Fibroblast of peridontal ligament (primary cell): ENCODE data around the gene SSBP3.
A peak's percentile ranks its signal among the peaks of the same experiment; 100 is the strongest.

Experiments used
- DNase-seq: peaks from one replicate; pipeline ENCODE4 v3.0.0-alpha.2; 2010; ENCODE audit errors: extremely low read depth

Gene SSBP3

DNA sequence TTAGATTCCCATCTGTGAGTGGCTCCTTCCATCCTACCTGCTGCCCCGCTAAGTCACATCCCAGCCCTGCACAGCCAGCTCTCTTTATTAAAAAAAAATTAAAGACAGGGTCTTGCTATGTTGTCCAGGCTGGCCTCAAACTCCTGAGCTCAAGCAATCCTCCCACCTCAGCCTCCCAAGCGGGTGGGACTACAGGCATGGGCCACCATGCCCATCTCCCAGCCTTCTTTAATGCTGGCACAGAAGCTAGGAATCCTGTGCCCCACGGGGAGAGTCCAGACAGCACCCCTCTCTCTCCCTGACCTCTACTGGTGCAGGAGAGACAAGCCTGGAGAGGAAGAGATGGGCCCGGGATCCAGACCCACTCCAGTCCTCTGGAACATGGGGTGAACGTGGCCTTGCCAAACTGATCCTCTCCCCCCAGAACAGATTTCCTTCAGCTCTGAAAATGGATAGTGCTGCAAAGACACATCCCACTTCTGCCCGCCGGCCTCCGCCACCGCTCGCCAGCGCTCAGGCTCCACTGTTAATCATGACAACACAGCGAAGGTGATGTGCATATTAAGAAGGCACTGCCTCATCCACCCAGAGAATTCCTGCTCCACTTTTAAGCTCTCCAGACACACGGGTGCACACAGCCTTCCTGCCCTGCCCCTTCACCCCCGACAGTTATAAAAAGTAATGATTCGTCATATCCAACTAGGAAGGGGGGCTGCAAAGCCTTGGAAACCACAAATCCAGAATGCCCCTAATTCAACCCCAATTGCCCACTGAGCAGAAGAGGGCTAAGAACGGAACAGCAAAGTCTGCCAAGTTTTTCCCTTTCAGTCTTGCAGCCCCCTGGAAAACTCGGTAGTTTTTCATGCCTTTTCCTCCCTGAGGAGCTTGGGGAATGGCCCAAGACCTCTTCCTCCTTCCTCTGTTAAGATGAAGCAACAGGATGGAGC, 138.1 kb downstream of the SSBP3 start:
- DNase-seq: no peak

DNA sequence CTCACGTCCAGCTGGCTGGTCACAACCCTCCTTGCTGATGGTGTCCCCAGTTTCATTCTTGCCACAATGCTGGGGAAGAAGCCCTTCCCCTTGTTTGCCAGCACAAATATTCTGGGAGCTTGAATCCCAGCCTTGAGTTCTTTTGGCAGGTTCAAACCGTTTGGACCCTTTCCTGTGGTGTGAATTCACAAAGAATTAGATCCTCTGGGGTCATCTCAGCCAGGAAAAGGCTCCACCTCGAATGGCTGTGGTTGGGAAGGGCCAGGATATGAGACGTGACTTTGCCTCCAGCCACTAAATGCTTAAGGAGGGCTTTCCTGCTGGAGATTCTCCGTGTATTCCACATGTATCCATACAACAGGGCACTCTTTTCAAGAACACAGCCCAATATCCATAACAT, 139.3 kb downstream of the SSBP3 start:
- no peak for DNase-seq

- no peak for DNase-seq
Measured at GRCh38 chr1:54266195-54266594, 140.0 kb downstream of the SSBP3 start.

DNA sequence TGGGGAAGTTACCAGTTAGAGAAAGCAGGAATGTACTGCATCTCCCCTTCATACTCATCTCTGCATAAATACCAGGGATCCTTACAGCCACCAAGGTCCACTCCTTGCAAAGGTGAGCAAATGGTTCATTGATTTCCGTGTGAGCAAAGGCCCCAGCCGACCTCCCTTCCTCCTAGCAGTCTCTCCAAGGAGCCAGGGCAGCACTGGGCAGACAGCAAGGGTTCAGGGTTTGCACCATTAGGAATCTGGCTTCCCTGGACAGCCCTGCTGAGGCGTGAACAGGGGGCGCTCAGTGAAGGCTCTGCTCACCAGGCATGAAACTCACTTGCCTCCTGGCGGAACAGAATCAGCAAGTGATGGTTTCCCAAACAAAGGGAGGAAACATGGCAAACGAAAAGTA, 140.5 kb downstream of the SSBP3 start:
- no peak for DNase-seq

DNA sequence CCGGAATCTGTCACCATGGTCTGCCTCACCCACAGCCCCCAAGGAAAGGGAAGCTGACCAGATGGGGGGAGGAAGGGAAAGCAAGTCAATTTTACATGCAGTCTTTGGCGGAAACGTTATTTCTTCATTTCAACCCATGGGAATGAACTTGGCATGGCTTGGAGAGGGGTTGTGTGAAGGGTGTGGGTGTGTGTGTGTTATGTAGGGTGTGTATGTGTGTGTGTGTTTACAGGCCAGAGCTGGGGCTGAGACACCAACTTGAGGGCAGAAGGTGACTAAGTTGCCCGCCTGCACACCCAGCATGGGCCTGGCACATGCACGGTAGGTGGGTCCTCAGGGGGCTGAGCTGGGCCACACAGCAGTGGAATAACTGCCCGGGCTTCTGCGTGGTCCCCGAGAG, 141.1 kb downstream of the SSBP3 start:
- DNase-seq: no peak

DNA sequence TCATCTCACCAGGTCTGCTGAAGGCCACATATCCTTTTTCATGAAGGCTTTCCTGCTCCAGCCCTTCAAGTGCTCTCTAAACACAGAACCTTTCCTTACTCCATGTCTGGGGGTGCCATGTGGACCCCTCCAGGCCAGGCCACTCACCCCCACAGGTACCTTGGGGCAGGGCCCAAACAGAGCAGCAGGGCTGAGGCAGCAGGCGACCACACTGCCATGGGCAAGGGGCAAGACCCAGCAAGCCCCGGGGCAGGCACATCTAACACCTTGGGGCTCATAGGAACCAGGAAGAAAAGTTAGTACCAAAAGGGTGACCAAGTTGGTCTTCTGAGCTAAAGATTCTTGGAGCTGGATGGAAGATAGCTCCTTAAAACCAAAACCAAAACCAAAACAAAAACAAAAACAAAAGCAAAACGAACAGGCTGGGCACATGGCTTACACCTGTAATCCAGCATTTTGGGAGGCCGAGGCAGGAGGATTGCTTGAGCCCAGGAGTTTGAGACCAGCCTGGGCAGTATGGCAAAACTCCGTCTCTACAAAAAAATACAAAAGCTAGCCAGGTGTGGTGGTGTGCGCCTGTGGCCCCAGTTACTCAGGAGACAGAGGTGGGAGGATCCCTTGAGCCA, 142.5 kb downstream of the SSBP3 start:
- DNase-seq: no peak

GRCh38 chr1:54262244-54262643, 143.9 kb downstream of the SSBP3 start:
- no peak for DNase-seq

GRCh38 chr1:54260810-54261209, 145.4 kb downstream of the SSBP3 start:
- no peak for DNase-seq

DNA sequence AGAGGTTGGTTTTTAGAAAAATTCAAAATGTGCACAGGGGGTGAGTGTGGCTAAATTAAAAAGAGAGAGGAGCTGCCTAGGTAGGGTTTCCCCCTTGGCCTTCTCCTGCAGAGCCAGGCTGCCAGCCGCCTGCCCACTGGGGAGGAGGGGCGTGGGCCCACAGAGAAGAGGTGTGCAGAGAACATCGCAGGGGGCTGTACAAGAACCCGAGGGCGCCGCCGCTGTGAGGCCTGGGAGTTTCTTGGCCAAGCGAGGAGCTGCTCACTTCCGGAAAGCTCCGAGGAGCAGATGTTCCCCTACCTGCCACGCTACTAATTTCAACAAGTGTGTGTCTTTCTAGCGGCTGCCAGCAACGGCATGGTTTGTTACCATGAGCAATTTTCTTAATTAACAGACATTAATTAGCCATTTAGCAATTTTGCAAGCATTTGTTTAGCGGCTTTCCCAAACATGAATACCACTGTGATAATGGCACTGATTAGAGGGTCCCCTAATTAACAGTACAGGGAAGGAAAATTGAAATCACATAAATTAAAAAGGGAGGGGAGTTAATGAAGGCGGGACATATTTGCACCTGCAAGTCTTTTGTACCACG, 146.6 kb downstream of the SSBP3 start:
- DNase-seq: no peak

DNA sequence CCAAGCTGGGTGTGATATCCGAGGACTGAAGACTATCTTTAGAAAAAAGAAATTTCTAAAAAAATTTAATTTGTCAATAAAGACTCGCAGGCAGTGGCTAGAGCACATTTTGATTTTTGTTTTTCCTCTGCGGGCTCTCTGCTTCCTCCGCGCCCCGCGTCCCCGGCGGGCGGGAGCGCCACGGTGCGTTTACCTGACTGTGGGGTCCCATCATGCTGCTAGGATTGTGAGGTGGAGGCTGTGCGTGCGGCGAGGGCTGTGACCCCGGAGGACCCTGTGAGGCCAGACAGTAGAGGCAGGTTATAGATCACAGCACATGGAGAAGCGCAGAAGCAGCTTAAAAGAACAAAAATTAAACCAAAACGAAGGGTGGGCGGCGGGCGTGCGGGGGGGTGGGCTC, 148.3 kb downstream of the SSBP3 start:
- no peak for DNase-seq

DNA sequence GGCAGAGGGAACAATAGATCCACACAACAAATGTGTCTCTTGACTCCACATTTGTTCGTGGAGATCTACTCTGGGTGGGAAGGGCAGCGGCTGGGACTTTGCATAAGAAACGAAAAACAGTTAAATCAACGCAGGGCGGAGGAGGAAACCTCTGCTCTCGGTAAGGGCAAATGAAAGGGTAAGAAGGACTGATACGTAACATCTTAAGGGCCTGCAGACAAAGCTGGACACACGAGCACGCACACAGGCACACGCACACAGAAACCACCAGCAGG, 148.9 kb downstream of the SSBP3 start:
- no peak for DNase-seq

- no peak for DNase-seq
Measured at GRCh38 chr1:54256522-54257345, 149.5 kb downstream of the SSBP3 start.

DNA sequence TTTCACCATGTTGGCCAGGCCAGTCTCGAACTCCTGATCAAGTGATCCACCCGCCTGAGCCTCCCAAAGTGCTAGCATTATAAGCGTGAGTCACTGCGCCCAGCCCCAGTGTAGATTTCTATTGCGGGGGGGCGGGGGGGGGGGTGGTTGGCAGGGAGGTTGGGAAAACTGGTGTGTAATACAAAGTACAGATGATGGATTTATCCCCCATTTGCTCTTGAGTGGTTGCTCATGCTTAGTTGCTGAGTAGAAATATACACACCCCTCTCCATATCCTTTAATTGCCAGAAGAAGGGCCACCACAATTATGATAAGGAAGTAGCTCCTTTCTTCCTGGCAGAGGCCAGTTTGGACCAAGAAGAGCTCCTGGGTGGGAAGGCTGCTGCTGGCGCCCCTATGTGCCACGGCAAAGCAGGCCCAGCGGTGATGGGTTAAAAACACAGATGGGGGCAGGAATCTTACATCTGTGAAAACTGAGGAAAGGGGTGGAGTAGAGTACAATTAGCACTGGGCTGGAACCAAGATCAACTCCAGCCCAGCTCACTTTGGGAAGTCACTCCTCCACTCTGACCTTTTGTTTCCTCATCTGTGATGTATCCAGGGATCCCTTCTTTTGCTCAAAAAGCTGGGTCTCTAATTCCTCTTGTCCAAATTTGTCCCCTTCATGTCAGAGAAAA, 151.0 kb downstream of the SSBP3 start:
- DNase-seq: peak; percentile 50

- DNase-seq: no peak
Measured at GRCh38 chr1:54254055-54254454, 152.1 kb downstream of the SSBP3 start.

DNA sequence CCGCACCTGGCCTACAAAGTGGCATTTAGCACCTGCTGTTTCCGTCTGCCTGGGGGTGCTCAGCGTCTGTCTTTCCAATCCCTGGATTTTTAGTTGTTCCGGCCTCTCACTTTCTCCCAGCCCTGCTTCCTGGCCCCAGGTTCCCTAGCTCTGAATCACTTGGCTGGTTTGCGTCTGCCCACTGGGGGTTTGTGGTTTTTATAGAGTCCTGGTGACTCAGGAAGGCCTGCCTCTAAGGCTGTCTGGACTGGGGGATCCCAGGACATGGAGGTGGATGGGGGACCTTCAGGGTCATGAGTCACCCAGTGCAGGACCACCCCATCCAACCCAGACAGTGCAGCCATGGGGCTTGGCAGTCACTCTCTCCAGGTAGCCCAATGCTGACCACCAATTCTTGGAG, 152.7 kb downstream of the SSBP3 start:
- peak; percentile 88 for DNase-seq

- no peak for DNase-seq
Measured at GRCh38 chr1:54252371-54252936, 153.7 kb downstream of the SSBP3 start.

GRCh38 chr1:54250670-54251069, 155.5 kb downstream of the SSBP3 start:
- DNase-seq: no peak

- peak; percentile 87 for DNase-seq
Measured at GRCh38 chr1:54249819-54250435, 156.3 kb downstream of the SSBP3 start.

GRCh38 chr1:54248966-54249365, 157.2 kb downstream of the SSBP3 start:
- no peak for DNase-seq

- DNase-seq: no peak
Measured at GRCh38 chr1:54247863-54248515, 158.2 kb downstream of the SSBP3 start.
